Endothelial cell of umbilical vein (primary cell): ENCODE results near the gene ITGB1. TPM values are rescaled to one million over a fixed set of nuclear protein-coding genes. Genes with fewer than 3 reads are reported as not detected.

ENCODE experiments used
- Bru-seq: library from RNA; stranded (reverse); fragments of 400-500 nt; gene quantifications from one replicate; lab custom pipeline; 2021; lab: Mats Ljungman, UMichigan
- BruChase-seq, 2 experiments: library from RNA; stranded (reverse); fragments of 400-500 nt; gene quantifications; one replicate each; lab custom pipeline; 2021; lab: Mats Ljungman, UMichigan
- BruUV-seq: library from RNA; stranded (reverse); fragments of 400-500 nt; replicated peaks from 2 replicates; lab custom pipeline; 2021; lab: Mats Ljungman, UMichigan
- CTCF ChIA-PET: fragments of 300-600, 350-600 bp; sonication (Branson Sonifier 250); formaldehyde crosslinking; loops from one replicate; lab custom pipeline; 2021; ENCODE audit warnings: antibody characterized with exemption, inconsistent platforms; lab: Charles Lee
- POLR2A ChIA-PET: fragments of 300-600, 350-600 bp; sonication (Branson Sonifier 250); formaldehyde crosslinking; loops from one replicate; lab custom pipeline; 2021; ENCODE audit warnings: antibody characterized with exemption, inconsistent platforms; lab: Charles Lee
- DNase-seq: peaks from one replicate; pipeline ENCODE4 v3.0.0-alpha.2; 2011; ENCODE audit warnings: low read depth, low spot score
- FAIRE-seq: peaks from 2 replicates; lab custom pipeline; 2011; peaks lifted over from hg19 to GRCh38; lab: Jason Lieb, UNC
- H2AFZ ChIP-seq: 2 replicates; pipeline ENCODE4 v1.6.0; 2012; ENCODE audit warnings: low read depth, low read length, control low read depth, inconsistent platforms
- H3K27ac ChIP-seq: 2 replicates; pipeline ENCODE4 v1.5.1; 2011; ENCODE audit warnings: low read depth, mild to moderate bottlenecking, control low read depth, low read length, moderate library complexity; ENCODE audit not compliant: insufficient read depth
- H3K27me3 ChIP-seq, 2 experiments: 2 replicates each; pipeline versions ENCODE4 v1.6.0 to v1.6.1; 2011; ENCODE audit warnings: low read length in 2 of 2, mixed read lengths in 1 of 2; ENCODE audit not compliant: control insufficient read depth in 2 of 2, insufficient read depth in 2 of 2
- H3K36me3 ChIP-seq, 2 experiments: 2 replicates in 1 of 2; 3 replicates in 1 of 2; pipeline ENCODE4 v1.5.1; 2011; ENCODE audit warnings: low read length in 2 of 2, mild to moderate bottlenecking in 1 of 2, moderate library complexity in 1 of 2; ENCODE audit not compliant: control insufficient read depth in 2 of 2, insufficient read depth in 2 of 2; ENCODE audit errors: extremely low read depth in 1 of 2
- H3K4me1 ChIP-seq: 3 replicates; pipeline ENCODE4 v1.5.1; 2011; ENCODE audit warnings: mild to moderate bottlenecking, low read length; ENCODE audit not compliant: control insufficient read depth, insufficient read depth; ENCODE audit errors: extremely low read depth
- H3K4me2 ChIP-seq: 2 replicates; pipeline ENCODE4 v1.6.1; 2011; ENCODE audit warnings: low read length, control low read depth, mixed read lengths; ENCODE audit not compliant: insufficient read depth
- H3K4me3 ChIP-seq, 3 experiments: fragments of 200-600 bp in 1 of 3; sonication (generic), shearing (Covaris generic) in 1 of 3; replicated peaks in 1 of 3; 2 replicates each; pipeline ENCODE4 v1.5.1; 2011 to 2016; ENCODE audit warnings: control low read depth in 3 of 3, low read length in 3 of 3, mild to moderate bottlenecking in 2 of 3, inconsistent platforms in 1 of 3, low read depth in 1 of 3, moderate library complexity in 1 of 3; ENCODE audit not compliant: insufficient read depth in 1 of 3
- H3K79me2 ChIP-seq: 2 replicates; pipeline ENCODE4 v1.6.0; 2012; ENCODE audit warnings: low read length, inconsistent platforms; ENCODE audit not compliant: control insufficient read depth, insufficient read depth
- H3K9ac ChIP-seq: replicated peaks from 2 replicates; pipeline ENCODE3; 2011; ENCODE audit warnings: low read length, control low read depth; ENCODE audit not compliant: insufficient read depth; ENCODE audit errors: extremely low read depth
- H3K9me1 ChIP-seq: replicated peaks from 3 replicates; pipeline ENCODE4 v1.6.0; 2011; ENCODE audit warnings: mild to moderate bottlenecking, low read length; ENCODE audit not compliant: control insufficient read depth, insufficient read depth; ENCODE audit errors: extremely low read depth
- H3K9me3 ChIP-seq: replicated peaks from 2 replicates; pipeline ENCODE4 v1.5.1; 2012; ENCODE audit warnings: low read length, inconsistent platforms; ENCODE audit not compliant: control insufficient read depth, insufficient read depth
- H4K20me1 ChIP-seq: replicated peaks from 2 replicates; pipeline ENCODE3; 2011; ENCODE audit warnings: mild to moderate bottlenecking, low read length; ENCODE audit not compliant: control insufficient read depth, insufficient read depth; ENCODE audit errors: extremely low read depth
- EZH2 ChIP-seq: IDR thresholded peaks from 2 replicates; pipeline ENCODE4 v1.6.1; 2012; ENCODE audit warnings: borderline replicate concordance, low read depth, mild to moderate bottlenecking, moderate library complexity, low read length, inconsistent platforms; ENCODE audit not compliant: severe bottlenecking
- FOS ChIP-seq: IDR thresholded peaks from 2 replicates; pipeline ENCODE4 v1.6.1; 2011; ENCODE audit warnings: mild to moderate bottlenecking, low read length, moderate library complexity, borderline replicate concordance; ENCODE audit not compliant: insufficient read depth
- GATA2 ChIP-seq: IDR thresholded peaks from 2 replicates; pipeline ENCODE4 v1.7.0; 2011; ENCODE audit warnings: low read depth, mild to moderate bottlenecking, moderate library complexity, mixed read lengths, low read length; ENCODE audit not compliant: insufficient read length, insufficient read depth
- JUN ChIP-seq: IDR thresholded peaks from 2 replicates; pipeline ENCODE4 v1.6.1; 2011; ENCODE audit warnings: borderline replicate concordance, low read depth; ENCODE audit not compliant: insufficient read length, insufficient read depth
- MYC ChIP-seq: IDR thresholded peaks from one replicate; pipeline ENCODE4 v1.6.1; 2011; ENCODE audit warnings: mild to moderate bottlenecking, low read depth, low read length
- POLR2A ChIP-seq: IDR thresholded peaks from 2 replicates; pipeline ENCODE4 v1.6.1; 2012; ENCODE audit warnings: low read depth, mild to moderate bottlenecking, control low read depth, low read length
- POLR2AphosphoS5 ChIP-seq: IDR thresholded peaks from 2 replicates; pipeline ENCODE4 v1.6.1; 2012; ENCODE audit warnings: low read depth, mild to moderate bottlenecking, control low read depth, low read length, moderate library complexity; ENCODE audit not compliant: insufficient read depth
- dilution Hi-C: fragments of 300-500 bp; cut with MboI; formaldehyde crosslinking; loops from one replicate; pipeline ENCODE4 v1.15.0; 2019; ENCODE audit warnings: low sequenced_read_pairs; ENCODE audit not compliant: extremely low pct_ligation_motif_present
- intact Hi-C: fragments of 100-400 bp; cut with micrococcal nuclease; formaldehyde crosslinking; loops from one replicate; pipeline ENCODE4 v1.10.0; 2022
- long read RNA-seq: library from polyadenylated mRNA; stranded (forward); transcript quantifications from one replicate; pipeline ENCODE4 v2.0.0, GENCODE V29; 2021
- polyA minus RNA-seq, 3 experiments: library from RNA; depleted of rRNA, polyadenylated mRNA; stranded (reverse); fragments of >200 nt; gene quantifications; 1 replicate in 1 of 3; 2 replicates in 2 of 3; pipeline ENCODE4 v1.2.3, GENCODE V29; 2011
- polyA plus RNA-seq, 4 experiments: library from polyadenylated mRNA; depleted of rRNA in 3 of 4; stranded (reverse) in 3 of 4; unstranded in 1 of 4; fragments of >200 nt; gene quantifications; 2 replicates each; pipeline versions ENCODE4 v1.2.1 to v1.2.3, GENCODE V29; 2011 to 2012; ENCODE audit warnings: missing spikeins in 1 of 4
- total RNA-seq: library from RNA; stranded (reverse); gene quantifications from 2 replicates; pipeline ENCODE4 v1.2.3, GENCODE V29; 2021
- TF ChIP-seq, protein P1 (sequence below): IDR thresholded peaks from 2 replicates; pipeline ENCODE4 v1.6.1; 2011; ENCODE audit not compliant: insufficient read depth, insufficient read length
- TF ChIP-seq, protein P2 (sequence below), 2 donors: IDR thresholded peaks; 1 replicate in 1 of 2; 2 replicates in 1 of 2; pipeline ENCODE4 v1.5.1; 2011; ENCODE audit warnings: low read length in 2 of 2, mild to moderate bottlenecking in 2 of 2, moderate library complexity in 2 of 2, control low read depth in 1 of 2, inconsistent platforms in 1 of 2, low read depth in 1 of 2; ENCODE audit not compliant: insufficient read depth in 1 of 2; ENCODE audit errors: extremely low read depth in 1 of 2

Gene ITGB1
- 1,125 and 1,147 TPM in 2 replicates for total RNA-seq
- polyA plus RNA-seq: 313 and 424 TPM in 2 replicates
- polyA plus RNA-seq (2011; cell fraction: cytosol; rRNA removed): 480 and 502 TPM in 2 replicates
- polyA plus RNA-seq (2011; cell fraction: nucleus; rRNA removed): 255 and 459 TPM in 2 replicates
- polyA plus RNA-seq (2012): 1,054 and 1,144 TPM in 2 replicates
- 909 and 1,209 TPM in 2 replicates for polyA minus RNA-seq
- 134 TPM for polyA minus RNA-seq (2011; cell fraction: cytosol; rRNA and poly(A)+ RNA removed)
- polyA minus RNA-seq (2011; cell fraction: nucleus; rRNA and poly(A)+ RNA removed): 270 and 336 TPM in 2 replicates
- percentile 99 among the genes with signal in this experiment for Bru-seq, nascent RNA
- percentile 99 among the genes with signal in this experiment for BruChase-seq, experiment 1, labeled RNA remaining after a 6-hour chase
- percentile 98 among the genes with signal in this experiment for BruChase-seq, experiment 2, labeled RNA remaining after a 2-hour chase
- long read RNA-seq, transcript ITGB1-201 (16 exons, 3,640 nt): major isoform, 1,830 of 2,209 reads
- long read RNA-seq, transcript ITGB1-202 (16 exons, 3,784 nt): minor isoform, 60 of 2,209 reads
- long read RNA-seq, partial matches to known transcripts: 134 of 2,209 reads
- long read RNA-seq, other reads (novel, unspliced or antisense): 185 of 2,209 reads

DNA sequence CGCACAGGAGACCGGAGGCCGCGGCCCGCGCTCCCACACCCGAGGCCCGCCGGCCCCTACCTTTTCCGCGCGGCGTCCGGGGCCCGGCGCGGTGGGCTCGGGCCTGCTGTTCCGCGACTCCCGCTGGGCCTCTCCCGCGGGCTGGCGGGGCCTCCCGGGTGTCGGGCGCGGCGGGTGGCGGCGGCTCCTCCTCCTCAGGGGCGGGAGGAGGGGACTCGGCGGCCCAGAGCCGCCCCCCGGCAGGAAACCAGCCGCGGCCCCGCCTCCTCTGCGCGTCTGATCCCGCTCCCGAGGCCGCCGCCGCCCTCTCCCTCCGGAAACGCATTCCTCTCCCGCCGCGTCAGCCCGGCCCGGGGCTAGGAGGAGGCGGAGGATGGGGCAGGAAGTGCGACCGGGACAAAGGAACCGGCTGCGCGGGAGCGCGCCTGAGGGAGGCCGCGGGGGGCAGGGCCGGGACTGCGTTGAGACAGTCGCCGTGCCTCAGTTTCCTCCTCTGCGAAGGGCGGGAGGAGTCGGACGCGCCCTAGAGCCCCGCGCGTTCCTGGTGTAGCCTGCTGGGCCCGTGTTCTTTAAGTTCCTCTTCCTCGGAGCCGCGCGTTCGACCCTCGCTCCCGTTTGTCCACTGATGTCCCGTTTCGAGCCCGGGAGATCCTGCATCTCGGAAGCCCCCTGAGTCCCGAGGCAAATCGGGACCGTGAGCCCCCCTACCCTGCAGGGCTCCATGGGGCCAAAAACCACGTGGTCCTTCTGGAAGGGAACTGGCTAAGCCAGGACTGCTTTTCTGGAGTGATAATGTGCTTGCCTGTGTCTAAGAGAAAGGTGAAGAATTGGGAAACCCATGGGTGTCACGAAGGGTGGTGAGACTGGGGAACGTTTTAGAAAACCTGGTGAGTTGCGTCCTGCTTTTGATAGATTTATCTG lies at the start of gene ITGB1:
TSS of gene ITGB1 (minus strand) at position 146 of the 921 bp plus-strand sequence. CDS start 22,672 bp downstream, outside the sequence.
- TF ChIP-seq, protein P1, sequence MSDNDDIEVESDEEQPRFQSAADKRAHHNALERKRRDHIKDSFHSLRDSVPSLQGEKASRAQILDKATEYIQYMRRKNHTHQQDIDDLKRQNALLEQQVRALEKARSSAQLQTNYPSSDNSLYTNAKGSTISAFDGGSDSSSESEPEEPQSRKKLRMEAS: peak; percentile 79
- TF ChIP-seq JUN (no peak), EZH2 (no peak), POLR2A (peak; percentile 80), GATA2 (peak; percentile 12), FOS (peak; percentile 72), MYC (no peak), POLR2AphosphoS5 (peak; percentile 95)
- TF ChIP-seq, protein P2, sequence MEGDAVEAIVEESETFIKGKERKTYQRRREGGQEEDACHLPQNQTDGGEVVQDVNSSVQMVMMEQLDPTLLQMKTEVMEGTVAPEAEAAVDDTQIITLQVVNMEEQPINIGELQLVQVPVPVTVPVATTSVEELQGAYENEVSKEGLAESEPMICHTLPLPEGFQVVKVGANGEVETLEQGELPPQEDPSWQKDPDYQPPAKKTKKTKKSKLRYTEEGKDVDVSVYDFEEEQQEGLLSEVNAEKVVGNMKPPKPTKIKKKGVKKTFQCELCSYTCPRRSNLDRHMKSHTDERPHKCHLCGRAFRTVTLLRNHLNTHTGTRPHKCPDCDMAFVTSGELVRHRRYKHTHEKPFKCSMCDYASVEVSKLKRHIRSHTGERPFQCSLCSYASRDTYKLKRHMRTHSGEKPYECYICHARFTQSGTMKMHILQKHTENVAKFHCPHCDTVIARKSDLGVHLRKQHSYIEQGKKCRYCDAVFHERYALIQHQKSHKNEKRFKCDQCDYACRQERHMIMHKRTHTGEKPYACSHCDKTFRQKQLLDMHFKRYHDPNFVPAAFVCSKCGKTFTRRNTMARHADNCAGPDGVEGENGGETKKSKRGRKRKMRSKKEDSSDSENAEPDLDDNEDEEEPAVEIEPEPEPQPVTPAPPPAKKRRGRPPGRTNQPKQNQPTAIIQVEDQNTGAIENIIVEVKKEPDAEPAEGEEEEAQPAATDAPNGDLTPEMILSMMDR (IDR thresholded peaks at IDR 0.05; ENCODE audit: extremely low read depth in 1 of 2, insufficient read depth in 1 of 2, low read depth in 1 of 2, low read length in 2 of 2): no peak
- dilution Hi-C loops (no loop called here), intact Hi-C loops (loop anchor here (1.0 to 5.0 kb wide), 6 partner anchors 20 to 512 kb away; partner anchors contain the start of gene CCDC7)
- Histone ChIP-seq H3K27me3 (no peaks in the 10 kb centered on the region), H3K79me2 (peaks cover 64% of the 10 kb centered on the region), H3K4me1 (peaks cover 68% of the 10 kb centered on the region), H3K9ac (peak within 1 kb of the TSS; percentile 100), H3K9me1 (no peaks in the 10 kb centered on the region), H3K9me3 (no peaks in the 10 kb centered on the region), H4K20me1 (peaks cover 13% of the 10 kb centered on the region), H3K27ac (peak within 1 kb of the TSS; percentile 97), H3K36me3 (no peaks in the 10 kb centered on the region), H3K4me3 (peak within 1 kb of the TSS; percentile 99 to 100 (median 99)), H3K4me2 (peak within 1 kb of the TSS; percentile 99), H2AFZ (no peak within 1 kb of the TSS)
- ChIA-PET POLR2A (interaction anchor here (2.0 kb wide), 1 partner anchor 23 kb away, joined by 28 read pairs; no protein-coding TSS in a partner anchor), CTCF (interaction anchor here (1.1 to 2.0 kb wide), 5 partner anchors 23 to 51 kb away, joined by 3 to 17 read pairs (median 6); no protein-coding TSS in a partner anchor)
- TSS peak; percentile 55 for BruUV-seq
- DNase-seq (peak; percentile 96), FAIRE-seq (peak; percentile 68)
